Peyer's patch (tissue), 4 donors: ENCODE measurements around the gene CD96.

Experiments used
- POLR2A ChIP-seq, 2 donors: fragments of 450-650 bp; IDR thresholded peaks; one replicate each; pipeline ENCODE4 v1.5.1; 2017; ENCODE audit warnings: antibody characterized with exemption in 2 of 2, mild to moderate bottlenecking in 2 of 2, moderate library complexity in 2 of 2
- TF ChIP-seq, protein P1 (sequence below), 6 experiments: fragments of 450-650 bp in 4 of 6; fragments of 200-600 bp in 2 of 6; sonication (generic) in 1 of 6; IDR thresholded peaks; one replicate each; pipeline ENCODE4 v1.5.1; 2017 to 2019; ENCODE audit warnings: antibody characterized with exemption in 6 of 6, mild to moderate bottlenecking in 3 of 6, moderate library complexity in 1 of 6

DNA sequence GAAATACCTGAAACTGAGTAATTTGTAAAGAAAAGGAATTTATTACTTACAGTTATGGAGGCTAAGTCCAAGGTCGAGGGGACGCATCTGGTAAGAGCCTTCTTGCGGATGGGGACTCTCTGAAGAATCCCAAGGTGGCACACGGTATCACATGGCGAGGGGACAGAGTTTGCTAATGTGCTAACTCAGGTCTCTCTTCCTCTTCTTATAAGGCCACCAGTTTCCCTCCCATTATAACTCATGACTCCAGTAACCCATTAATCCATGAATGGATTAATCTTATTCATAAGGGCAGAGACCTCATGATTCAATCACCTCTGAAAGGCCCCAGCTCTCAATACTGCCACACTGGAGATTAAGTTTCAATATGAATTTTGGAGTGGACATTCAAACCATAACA is 37.5 kb downstream of the CD96 start:
- TF ChIP-seq, protein P1, sequence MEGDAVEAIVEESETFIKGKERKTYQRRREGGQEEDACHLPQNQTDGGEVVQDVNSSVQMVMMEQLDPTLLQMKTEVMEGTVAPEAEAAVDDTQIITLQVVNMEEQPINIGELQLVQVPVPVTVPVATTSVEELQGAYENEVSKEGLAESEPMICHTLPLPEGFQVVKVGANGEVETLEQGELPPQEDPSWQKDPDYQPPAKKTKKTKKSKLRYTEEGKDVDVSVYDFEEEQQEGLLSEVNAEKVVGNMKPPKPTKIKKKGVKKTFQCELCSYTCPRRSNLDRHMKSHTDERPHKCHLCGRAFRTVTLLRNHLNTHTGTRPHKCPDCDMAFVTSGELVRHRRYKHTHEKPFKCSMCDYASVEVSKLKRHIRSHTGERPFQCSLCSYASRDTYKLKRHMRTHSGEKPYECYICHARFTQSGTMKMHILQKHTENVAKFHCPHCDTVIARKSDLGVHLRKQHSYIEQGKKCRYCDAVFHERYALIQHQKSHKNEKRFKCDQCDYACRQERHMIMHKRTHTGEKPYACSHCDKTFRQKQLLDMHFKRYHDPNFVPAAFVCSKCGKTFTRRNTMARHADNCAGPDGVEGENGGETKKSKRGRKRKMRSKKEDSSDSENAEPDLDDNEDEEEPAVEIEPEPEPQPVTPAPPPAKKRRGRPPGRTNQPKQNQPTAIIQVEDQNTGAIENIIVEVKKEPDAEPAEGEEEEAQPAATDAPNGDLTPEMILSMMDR (IDR thresholded peaks at IDR 0.05) = no peak
- no peak for TF ChIP-seq POLR2A (IDR thresholded peaks at IDR 0.05)
